NT2/D1 (cell line): ENCODE data around the gene CREB5.

ENCODE experiments used
- DNase-seq: peaks from one replicate; pipeline ENCODE4 v3.0.0-alpha.2; 2011; ENCODE audit warnings: low read depth, low spot score
- H3K27me3 ChIP-seq: 2 replicates; pipeline ENCODE4 v1.6.0; 2011; ENCODE audit warnings: mild to moderate bottlenecking; ENCODE audit not compliant: insufficient read length, insufficient read depth
- H3K36me3 ChIP-seq: 2 replicates; pipeline ENCODE4 v1.6.1; 2011; ENCODE audit warnings: mild to moderate bottlenecking, low read length, mixed read lengths; ENCODE audit not compliant: insufficient read depth, insufficient read length
- H3K4me1 ChIP-seq: 2 replicates; pipeline ENCODE4 v1.5.1; 2011; ENCODE audit not compliant: insufficient read depth, insufficient read length
- H3K4me3 ChIP-seq: 2 replicates; pipeline ENCODE4 v1.5.1; 2011; ENCODE audit warnings: low read depth; ENCODE audit not compliant: insufficient read length
- H3K9ac ChIP-seq: 2 replicates; pipeline ENCODE4 v1.6.0; 2011; ENCODE audit warnings: low read depth; ENCODE audit not compliant: insufficient read length
- H3K9me3 ChIP-seq: 2 replicates; pipeline ENCODE4 v1.5.1; 2011; ENCODE audit warnings: mild to moderate bottlenecking, low read length; ENCODE audit not compliant: insufficient read depth
- SUZ12 ChIP-seq: IDR thresholded peaks from 2 replicates; pipeline ENCODE4 v1.6.1; 2011; ENCODE audit not compliant: insufficient read length, insufficient read depth; ENCODE audit errors: extremely low read depth
- YY1 ChIP-seq: IDR thresholded peaks from 2 replicates; pipeline ENCODE4 v1.6.1; 2011; ENCODE audit not compliant: insufficient read length, insufficient read depth
- ZNF274 ChIP-seq: IDR thresholded peaks from 2 replicates; pipeline ENCODE4 v1.6.1; 2011; ENCODE audit warnings: mild to moderate bottlenecking, low read depth, low read length

CREB5 gene

GRCh38 chr7:28733035-28733434 lies 320.7 kb downstream of the CREB5 start:
- TF ChIP-seq SUZ12 (no peak), YY1 (no peak), ZNF274 (no peak)
- Histone ChIP-seq H3K27me3 (no peaks in the 10 kb centered on the region), H3K36me3 (peaks cover 7% of the 10 kb centered on the region), H3K9me3 (no peaks in the 10 kb centered on the region), H3K4me3 (no peak overlapping the region), H3K9ac (no peak overlapping the region), H3K4me1 (peaks cover 6% of the 10 kb centered on the region)
- DNase-seq: no peak

- Histone ChIP-seq H3K9ac (no peak overlapping the region), H3K9me3 (no peaks in the 10 kb centered on the region), H3K36me3 (peaks cover 5% of the 10 kb centered on the region), H3K4me3 (no peak overlapping the region), H3K4me1 (peaks cover 3% of the 10 kb centered on the region), H3K27me3 (no peaks in the 10 kb centered on the region)
- DNase-seq: no peak
- TF ChIP-seq SUZ12 (no peak), YY1 (no peak), ZNF274 (no peak)
Measured at GRCh38 chr7:28738412-28738811, 326.1 kb downstream of the CREB5 start.

GRCh38 chr7:28739128-28739527 lies 326.8 kb downstream of the CREB5 start:
- no peak overlapping the region for H3K9ac ChIP-seq
- no peak for DNase-seq
- H3K9me3 ChIP-seq: no peaks in the 10 kb centered on the region
- H3K4me1 ChIP-seq: no peaks in the 10 kb centered on the region
- H3K4me3 ChIP-seq: no peak overlapping the region
- H3K36me3 ChIP-seq: peaks cover 5% of the 10 kb centered on the region
- no peaks in the 10 kb centered on the region for H3K27me3 ChIP-seq
- no peak for TF ChIP-seq ZNF274
- no peak for TF ChIP-seq SUZ12
- no peak for TF ChIP-seq YY1

- Histone ChIP-seq H3K4me3 (no peak overlapping the region), H3K36me3 (peaks cover 5% of the 10 kb centered on the region), H3K9me3 (no peaks in the 10 kb centered on the region), H3K9ac (no peak overlapping the region), H3K4me1 (no peaks in the 10 kb centered on the region), H3K27me3 (no peaks in the 10 kb centered on the region)
- TF ChIP-seq SUZ12 (no peak), YY1 (no peak), ZNF274 (no peak)
- DNase-seq: peak; percentile 33
Measured at GRCh38 chr7:28739826-28740225, 327.5 kb downstream of the CREB5 start.

GRCh38 chr7:28744951-28745350 lies 332.6 kb downstream of the CREB5 start:
- H3K4me1 ChIP-seq: no peaks in the 10 kb centered on the region
- no peak for DNase-seq
- H3K4me3 ChIP-seq: no peak overlapping the region
- H3K9ac ChIP-seq: no peak overlapping the region
- H3K9me3 ChIP-seq: peaks cover 7% of the 10 kb centered on the region; the same call in 1 of the 2 replicates
- H3K36me3 ChIP-seq: peaks cover 2% of the 10 kb centered on the region
- TF ChIP-seq ZNF274 (no peak), SUZ12 (no peak), YY1 (no peak)
- no peaks in the 10 kb centered on the region for H3K27me3 ChIP-seq

GRCh38 chr7:28745351-28745750 lies 333.0 kb downstream of the CREB5 start:
- Histone ChIP-seq H3K9me3 (peaks cover 7% of the 10 kb centered on the region; the same call in 1 of the 2 replicates), H3K36me3 (peaks cover under 1% of the 10 kb centered on the region), H3K27me3 (no peaks in the 10 kb centered on the region), H3K4me1 (no peaks in the 10 kb centered on the region), H3K9ac (no peak overlapping the region), H3K4me3 (no peak overlapping the region)
- DNase-seq: no peak
- TF ChIP-seq ZNF274 (no peak), SUZ12 (no peak), YY1 (no peak)

GRCh38 chr7:28747404-28747803 lies 335.1 kb downstream of the CREB5 start:
- H3K4me3 ChIP-seq: no peak overlapping the region
- no peaks in the 10 kb centered on the region for H3K27me3 ChIP-seq
- H3K4me1 ChIP-seq: no peaks in the 10 kb centered on the region
- no peak for DNase-seq
- TF ChIP-seq YY1 (no peak), SUZ12 (no peak), ZNF274 (no peak)
- no peaks in the 10 kb centered on the region for H3K36me3 ChIP-seq
- H3K9ac ChIP-seq: no peak overlapping the region
- peaks cover 7% of the 10 kb centered on the region; the same call in 1 of the 2 replicates for H3K9me3 ChIP-seq

- H3K4me1 ChIP-seq: no peaks in the 10 kb centered on the region
- no peak overlapping the region for H3K9ac ChIP-seq
- peaks cover 7% of the 10 kb centered on the region; the same call in 1 of the 2 replicates for H3K9me3 ChIP-seq
- TF ChIP-seq ZNF274: no peak
- no peak for TF ChIP-seq YY1
- TF ChIP-seq SUZ12: no peak
- DNase-seq: no peak
- H3K4me3 ChIP-seq: no peak overlapping the region
- no peaks in the 10 kb centered on the region for H3K36me3 ChIP-seq
- H3K27me3 ChIP-seq: no peaks in the 10 kb centered on the region
Measured at GRCh38 chr7:28747854-28748253, 335.5 kb downstream of the CREB5 start.
